Mesenchymal stem cell (in vitro differentiated cells and primary cell): ENCODE measurements around the gene CAMK2A.
A peak's percentile ranks its signal among the peaks of the same experiment; 100 is the strongest.

ENCODE experiments used
- DNase-seq: peaks from one replicate; pipeline ENCODE4 v3.0.0-alpha.2; 2013
- H2AFZ ChIP-seq: one replicate; pipeline ENCODE4 v1.6.1; 2013; ENCODE audit warnings: low read depth, mild to moderate bottlenecking, control low read depth, inconsistent platforms, low read length, moderate library complexity
- H2AK5ac ChIP-seq: 2 replicates; pipeline ENCODE4 v1.6.1; 2013; ENCODE audit warnings: low read length, moderate library complexity, mild to moderate bottlenecking, inconsistent platforms; ENCODE audit not compliant: severe bottlenecking
- H2BK120ac ChIP-seq: one replicate; pipeline ENCODE4 v1.6.1; 2013; ENCODE audit warnings: low read depth, mild to moderate bottlenecking, inconsistent platforms, low read length, moderate library complexity
- H2BK12ac ChIP-seq, 2 experiments: one replicate each; pipeline ENCODE4 v1.6.1; 2013; ENCODE audit warnings: inconsistent platforms in 2 of 2, low read length in 2 of 2, mild to moderate bottlenecking in 2 of 2, moderate library complexity in 2 of 2, control low read depth in 1 of 2
- H2BK15ac ChIP-seq: one replicate; pipeline ENCODE4 v1.6.1; 2013; ENCODE audit warnings: mild to moderate bottlenecking, low read depth, inconsistent platforms; ENCODE audit not compliant: poor library complexity, severe bottlenecking
- H2BK5ac ChIP-seq: 2 replicates; pipeline ENCODE4 v1.6.1; 2013; ENCODE audit warnings: low read depth, mild to moderate bottlenecking, low read length, control low read depth, inconsistent platforms; ENCODE audit not compliant: poor library complexity, severe bottlenecking
- H3K14ac ChIP-seq, 2 experiments: one replicate each; pipeline ENCODE4 v1.6.1; 2013; ENCODE audit warnings: inconsistent platforms in 2 of 2, low read length in 2 of 2, control low read depth in 1 of 2, mild to moderate bottlenecking in 1 of 2, moderate library complexity in 1 of 2
- H3K18ac ChIP-seq, 2 experiments: one replicate each; pipeline ENCODE4 v1.6.1; 2013; ENCODE audit warnings: inconsistent platforms in 2 of 2, low read length in 2 of 2, control low read depth in 1 of 2, low read depth in 1 of 2, mild to moderate bottlenecking in 1 of 2
- H3K23ac ChIP-seq, 2 experiments: one replicate each; pipeline ENCODE4 v1.6.1; 2013; ENCODE audit warnings: inconsistent platforms in 2 of 2, low read length in 2 of 2, mild to moderate bottlenecking in 2 of 2, moderate library complexity in 2 of 2, control low read depth in 1 of 2
- H3K27ac ChIP-seq: 2 replicates; pipeline ENCODE4 v1.5.1; 2013; ENCODE audit warnings: mild to moderate bottlenecking, moderate library complexity, low read length, control low read depth, inconsistent platforms; ENCODE audit not compliant: poor library complexity, severe bottlenecking
- H3K27me3 ChIP-seq, 2 experiments: 2 replicates each; pipeline versions ENCODE4 v1.6.1 to v1.7.0; 2013; ENCODE audit warnings: low read length in 2 of 2, mild to moderate bottlenecking in 2 of 2, moderate library complexity in 2 of 2, control low read depth in 1 of 2, inconsistent platforms in 1 of 2; ENCODE audit not compliant: control insufficient read depth in 1 of 2, insufficient read depth in 1 of 2
- H3K36me3 ChIP-seq, 2 experiments: 2 replicates each; pipeline versions ENCODE4 v1.6.1 to v1.7.0; 2013; ENCODE audit warnings: low read length in 2 of 2, control low read depth in 1 of 2, inconsistent platforms in 1 of 2, low read depth in 1 of 2, mild to moderate bottlenecking in 1 of 2; ENCODE audit not compliant: insufficient read depth in 2 of 2, control insufficient read depth in 1 of 2
- H3K4ac ChIP-seq, 2 experiments: one replicate each; pipeline ENCODE4 v1.6.1; 2013; ENCODE audit warnings: inconsistent platforms in 2 of 2, low read length in 2 of 2, mild to moderate bottlenecking in 2 of 2, moderate library complexity in 2 of 2, control low read depth in 1 of 2, low read depth in 1 of 2
- H3K4me1 ChIP-seq: 2 replicates; pipeline ENCODE4 v1.6.1; 2013; ENCODE audit warnings: low read depth, low read length, control low read depth; ENCODE audit not compliant: control insufficient read depth, insufficient read depth
- H3K4me2 ChIP-seq: 2 replicates; pipeline ENCODE4 v1.6.1; 2013; ENCODE audit warnings: low read length, mild to moderate bottlenecking, inconsistent platforms; ENCODE audit not compliant: poor library complexity, severe bottlenecking
- H3K4me3 ChIP-seq, 2 experiments: 2 replicates each; pipeline versions ENCODE4 v1.5.1 to v1.7.0; 2013; ENCODE audit warnings: low read length in 2 of 2, mild to moderate bottlenecking in 2 of 2, control low read depth in 1 of 2, low read depth in 1 of 2; ENCODE audit not compliant: insufficient read depth in 1 of 2
- H3K79me1 ChIP-seq: replicated peaks from 2 replicates; pipeline ENCODE4 v1.6.1; 2013; ENCODE audit warnings: mild to moderate bottlenecking, control low read depth, low read length, inconsistent platforms; ENCODE audit not compliant: poor library complexity, severe bottlenecking
- H3K9ac ChIP-seq: 2 replicates; pipeline ENCODE4 v1.7.0; 2013; ENCODE audit warnings: mild to moderate bottlenecking, low read length, moderate library complexity
- H3K9me3 ChIP-seq: 2 replicates; pipeline ENCODE4 v1.7.0; 2013; ENCODE audit warnings: mild to moderate bottlenecking, low read length; ENCODE audit not compliant: control insufficient read depth
- H4K8ac ChIP-seq: one replicate; pipeline ENCODE4 v1.6.1; 2013; ENCODE audit warnings: inconsistent platforms, mild to moderate bottlenecking, low read length, moderate library complexity
- H4K91ac ChIP-seq: one replicate; pipeline ENCODE4 v1.6.1; 2013; ENCODE audit warnings: mild to moderate bottlenecking, low read length, inconsistent platforms
- WGBS: methylation state at CpG from one replicate; pipeline ENCODE4 v1.1.7; 2013; ENCODE audit warnings: mixed read lengths; 5-methylcytosine and 5-hydroxymethylcytosine counted together

The CAMK2A gene

DNA sequence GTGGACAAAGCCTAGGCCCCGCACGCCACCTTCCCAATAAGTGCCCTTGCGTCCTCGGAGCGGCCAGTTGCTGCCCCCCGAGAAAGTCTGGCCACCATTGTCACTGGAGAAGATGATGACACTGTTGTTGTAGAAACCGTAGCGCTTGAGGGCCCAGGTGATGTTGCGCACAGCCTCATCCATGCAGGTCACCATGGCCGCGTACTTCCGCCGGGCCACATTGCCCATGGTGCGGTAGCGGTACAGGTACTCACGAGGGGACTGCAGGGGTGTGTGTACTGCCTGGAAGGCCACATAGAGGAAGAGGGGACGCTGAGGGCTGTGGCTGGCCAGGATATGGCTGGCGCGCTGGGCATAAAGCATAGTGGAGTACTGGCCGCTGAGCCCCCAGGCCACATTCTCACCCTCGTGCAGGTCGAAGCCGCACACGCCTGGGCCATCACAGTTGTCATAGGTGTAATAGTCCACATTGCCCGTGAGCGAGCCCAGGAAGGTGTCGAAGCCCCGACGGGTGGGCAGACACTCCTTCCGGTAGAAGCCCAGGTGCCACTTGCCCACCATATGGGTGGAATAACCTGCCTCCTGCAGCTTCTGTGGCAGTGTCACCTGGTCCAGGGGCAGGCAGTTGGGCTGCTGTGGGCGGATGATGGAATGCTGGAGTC, 8.5 kb upstream of the CAMK2A start:
- Histone ChIP-seq H3K14ac (peak overlapping the region in 1 of 2 experiments; percentile 69), H3K23ac (no peak overlapping the region), H2BK120ac (no peak overlapping the region), H3K27ac (no peak overlapping the region), H3K4ac (peak overlapping the region in 1 of 2 experiments; percentile 24), H2BK15ac (no peak overlapping the region), H3K9ac (peak overlapping the region; percentile 51), H3K4me3 (no peak overlapping the region), H2BK5ac (no peak overlapping the region), H3K9me3 (no peaks in the 10 kb centered on the region), H3K79me1 (peaks cover 36% of the 10 kb centered on the region), H3K36me3 (peaks cover 6 to 41% of the 10 kb centered on the region in 2 experiments), H2BK12ac (peak overlapping the region in 1 of 2 experiments; percentile 85), H4K91ac (peak overlapping the region; percentile 15), H3K4me1 (peaks cover 53% of the 10 kb centered on the region), H2AFZ (no peak overlapping the region), H4K8ac (no peak overlapping the region), H2AK5ac (peak overlapping the region; percentile 58), H3K18ac (peak overlapping the region in 1 of 2 experiments; percentile 64), H3K4me2 (no peak overlapping the region), H3K27me3 (no peaks in the 10 kb centered on the region)
- WGBS = 98% methylated on average over 31 of the region's 31 CpGs
- DNase-seq = no peak

DNA sequence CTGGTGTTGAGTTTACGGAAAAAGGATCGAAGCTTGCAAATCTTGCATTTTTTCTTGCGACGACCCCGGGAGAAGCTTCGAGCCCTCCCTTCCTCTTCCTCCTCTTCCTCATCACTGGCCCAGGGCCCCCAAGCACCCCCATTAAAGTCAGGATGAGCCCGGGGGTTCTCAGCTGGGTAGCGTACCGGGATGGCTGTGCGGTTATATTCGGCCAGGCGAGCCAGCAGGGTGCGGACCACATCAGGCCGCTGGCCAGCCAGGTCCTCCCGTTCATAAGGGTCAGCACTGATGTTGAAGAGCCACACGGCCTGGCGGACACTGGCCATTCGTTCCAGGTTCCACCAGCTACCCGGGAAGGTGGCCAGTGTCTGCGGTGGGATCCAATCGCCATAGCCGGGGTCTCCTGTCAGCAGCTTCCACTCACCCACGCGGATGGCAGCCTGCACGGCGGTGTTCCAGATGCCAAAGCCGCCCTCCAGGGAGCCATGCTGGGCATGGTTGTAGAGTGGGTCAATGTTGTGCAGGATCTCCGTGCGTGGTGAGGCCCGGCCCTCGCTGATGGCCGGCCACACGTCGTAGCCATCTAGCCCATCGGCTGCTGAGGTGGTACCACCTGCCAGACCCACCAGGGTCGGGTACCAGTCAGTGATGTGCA, 7.8 kb upstream of the CAMK2A start:
- no peak overlapping the region for H2BK15ac ChIP-seq
- H2BK120ac ChIP-seq = no peak overlapping the region
- H3K23ac ChIP-seq = no peak overlapping the region
- no peak overlapping the region for H3K27ac ChIP-seq
- H3K4me3 ChIP-seq = no peak overlapping the region
- H3K4me1 ChIP-seq = peaks cover 52% of the 10 kb centered on the region
- DNase-seq = no peak
- H2AK5ac ChIP-seq = no peak overlapping the region
- peak overlapping the region in 1 of 2 experiments; percentile 23 for H2BK12ac ChIP-seq
- H3K9me3 ChIP-seq = no peaks in the 10 kb centered on the region
- no peak overlapping the region for H3K4me2 ChIP-seq
- no peak overlapping the region for H3K14ac ChIP-seq
- H3K18ac ChIP-seq = no peak overlapping the region
- H2BK5ac ChIP-seq = no peak overlapping the region
- H3K79me1 ChIP-seq = peaks cover 36% of the 10 kb centered on the region
- peak overlapping the region; percentile 4 for H4K91ac ChIP-seq
- H3K9ac ChIP-seq = no peak overlapping the region
- no peak overlapping the region for H4K8ac ChIP-seq
- WGBS = 97% methylated on average over 36 of the region's 36 CpGs
- H3K27me3 ChIP-seq = no peaks in the 10 kb centered on the region
- H3K36me3 ChIP-seq = peaks cover 6 to 41% of the 10 kb centered on the region in 2 experiments
- H3K4ac ChIP-seq = no peak overlapping the region
- H2AFZ ChIP-seq = no peak overlapping the region

DNA sequence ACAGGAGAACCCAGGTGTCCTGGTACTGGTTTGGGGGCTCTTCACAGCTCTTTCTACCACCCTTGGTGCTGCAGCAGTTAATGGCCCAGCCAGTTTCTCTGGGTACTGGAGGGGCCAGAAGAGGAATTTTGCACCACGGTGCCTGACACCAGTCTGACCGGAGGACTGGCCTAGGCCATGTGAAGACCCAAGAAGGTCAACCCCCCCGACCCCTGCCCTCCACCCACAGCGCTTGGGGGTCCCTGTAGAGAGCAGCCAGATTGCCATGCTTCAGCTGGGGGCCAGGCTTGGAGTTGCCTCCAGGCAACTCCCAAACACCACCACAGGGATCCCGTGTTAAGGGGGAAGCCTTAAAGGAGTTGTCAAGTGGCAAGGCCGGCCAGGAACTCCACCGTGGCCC, 6.9 kb upstream of the CAMK2A start:
- no peak overlapping the region for H2AFZ ChIP-seq
- 94% methylated on average over 7 of the region's 7 CpGs for WGBS

DNA sequence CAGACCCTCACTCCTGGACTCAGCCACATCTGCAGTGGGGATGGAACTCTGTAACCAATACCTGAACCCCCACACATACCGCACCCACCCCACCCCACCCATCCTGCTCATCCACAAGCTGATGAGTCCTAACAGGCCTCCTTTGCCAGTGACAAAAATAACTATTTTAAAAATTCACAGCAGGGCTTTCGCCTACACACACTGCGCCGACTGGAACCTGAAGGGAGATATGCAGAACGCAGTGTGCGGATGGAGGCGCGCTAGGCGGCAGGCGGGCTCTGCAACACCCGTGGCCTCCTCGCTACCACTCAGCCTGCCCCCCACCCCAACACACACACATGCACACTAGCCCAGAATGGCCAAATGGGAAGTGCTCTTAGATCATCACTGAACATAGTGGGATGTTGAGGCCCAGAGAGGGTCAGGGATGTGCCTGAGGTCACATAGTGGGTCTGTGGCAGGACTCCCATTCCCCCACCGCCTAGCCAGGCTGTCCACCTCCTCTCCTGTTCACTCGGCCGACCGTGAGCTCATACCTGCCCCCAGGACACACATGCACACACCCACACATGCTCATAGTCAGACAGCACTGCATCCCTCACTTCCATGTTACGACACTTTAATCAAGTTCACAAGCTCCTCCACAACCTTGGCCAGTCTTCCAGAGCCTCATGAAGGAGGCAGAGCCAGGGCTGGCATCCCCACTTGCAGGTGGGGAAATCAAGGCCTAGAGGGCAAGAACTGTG, 6.3 kb upstream of the CAMK2A start:
- H3K4me1 ChIP-seq = peaks cover 56% of the 10 kb centered on the region
- H3K27ac ChIP-seq = no peak overlapping the region
- H2AFZ ChIP-seq = no peak overlapping the region
- H4K91ac ChIP-seq = no peak overlapping the region
- no peak overlapping the region for H2BK5ac ChIP-seq
- H3K36me3 ChIP-seq = peaks cover 6 to 41% of the 10 kb centered on the region in 2 experiments
- H2AK5ac ChIP-seq = peak overlapping the region; percentile 5
- H3K18ac ChIP-seq = peak overlapping the region in 1 of 2 experiments; percentile 40
- WGBS = 94% methylated on average over 17 of the region's 17 CpGs
- H3K79me1 ChIP-seq = peaks cover 31% of the 10 kb centered on the region
- H2BK120ac ChIP-seq = no peak overlapping the region
- H3K27me3 ChIP-seq = no peaks in the 10 kb centered on the region
- H3K4ac ChIP-seq = no peak overlapping the region
- H3K23ac ChIP-seq = no peak overlapping the region
- H3K9ac ChIP-seq = peak overlapping the region; percentile 38
- H3K4me3 ChIP-seq = no peak overlapping the region
- H2BK12ac ChIP-seq = peak overlapping the region in 1 of 2 experiments; percentile 55
- H2BK15ac ChIP-seq = no peak overlapping the region
- H3K4me2 ChIP-seq = no peak overlapping the region
- H4K8ac ChIP-seq = no peak overlapping the region
- H3K14ac ChIP-seq = no peak overlapping the region
- DNase-seq = no peak
- no peaks in the 10 kb centered on the region for H3K9me3 ChIP-seq

More for the DNA sequence above, 6.9 kb upstream of the CAMK2A start:
- Histone ChIP-seq H4K8ac (no peak overlapping the region), H4K91ac (no peak overlapping the region), H3K4me3 (no peak overlapping the region), H3K9ac (no peak overlapping the region), H3K27ac (no peak overlapping the region), H3K36me3 (peaks cover 6 to 41% of the 10 kb centered on the region in 2 experiments), H3K4me1 (peaks cover 54% of the 10 kb centered on the region), H2AK5ac (no peak overlapping the region), H3K4me2 (no peak overlapping the region), H2BK5ac (no peak overlapping the region), H3K79me1 (peaks cover 36% of the 10 kb centered on the region), H3K23ac (no peak overlapping the region), H3K14ac (no peak overlapping the region), H2BK15ac (no peak overlapping the region), H3K9me3 (no peaks in the 10 kb centered on the region), H2BK120ac (no peak overlapping the region), H3K4ac (no peak overlapping the region), H2BK12ac (no peak overlapping the region), H3K27me3 (no peaks in the 10 kb centered on the region), H3K18ac (no peak overlapping the region)
- no peak for DNase-seq
